Cardiac septum (tissue), 1 donor: ENCODE results near the gene KAZN. TPM values are rescaled to one million over a fixed set of nuclear protein-coding genes. Genes with fewer than 3 reads are reported as not detected.

Source experiments
- DNase-seq: peaks from one replicate; pipeline ENCODE4 v3.0.0-alpha.2; 2020; ENCODE audit warnings: low spot score
- intact Hi-C: fragments of 100-400 bp; cut with DNase I; formaldehyde crosslinking; loops from one replicate; pipeline ENCODE4 v1.14.0; 2022
- total RNA-seq: library from RNA; stranded (reverse); fragmentation: NEBNext Ultra II Directional; extraction: Animal tissue kit (Norgen Biotek cat#: 25700); gene quantifications from one replicate; pipeline ENCODE4 v1.2.1, GENCODE V29; 2021
- donor health status: DM: no; HTN: no; CAD: no.

KAZN gene
- total RNA-seq, 1 donor from 2014 or later, result 3.1 TPM

GRCh38 chr1:14635421-14635820, 36.9 kb downstream of the KAZN start:
- no peak for DNase-seq
- intact Hi-C loops, result no loop called here

- intact Hi-C loops, result no loop called here
Observed at GRCh38 chr1:14636897-14637632, 38.6 kb downstream of the KAZN start.

GRCh38 chr1:14639291-14640050, 41.0 kb downstream of the KAZN start:
- no peak for DNase-seq
- intact Hi-C loops, result no loop called here

More at GRCh38 chr1:14636897-14637632, 38.6 kb downstream of the KAZN start:
- no peak for DNase-seq

- DNase-seq, result no peak
- intact Hi-C loops, result no loop called here
Observed at GRCh38 chr1:14642712-14643111, 44.2 kb downstream of the KAZN start.

GRCh38 chr1:14646973-14647372, 48.5 kb downstream of the KAZN start:
- DNase-seq, result no peak
- intact Hi-C loops, result no loop called here

GRCh38 chr1:14647777-14648176, 49.3 kb downstream of the KAZN start:
- DNase-seq, result no peak
- intact Hi-C loops, result no loop called here

- DNase-seq, result no peak
- intact Hi-C loops, result no loop called here
Observed at GRCh38 chr1:14648391-14648790, 49.9 kb downstream of the KAZN start.

GRCh38 chr1:14648896-14649855, 50.7 kb downstream of the KAZN start:
- intact Hi-C loops, result no loop called here

GRCh38 chr1:14649976-14650375, 51.5 kb downstream of the KAZN start:
- intact Hi-C loops, result no loop called here
- DNase-seq, result no peak

More at GRCh38 chr1:14648896-14649855, 50.7 kb downstream of the KAZN start:
- no peak for DNase-seq

GRCh38 chr1:14650951-14651350, 52.5 kb downstream of the KAZN start:
- intact Hi-C loops, result no loop called here
- DNase-seq, result no peak

- no peak for DNase-seq
- intact Hi-C loops, result no loop called here
Observed at GRCh38 chr1:14652840-14653239, 54.4 kb downstream of the KAZN start.

GRCh38 chr1:14653461-14653960, 55.0 kb downstream of the KAZN start:
- no peak for DNase-seq
- intact Hi-C loops, result no loop called here

GRCh38 chr1:14654554-14654953, 56.1 kb downstream of the KAZN start:
- DNase-seq, result no peak
- intact Hi-C loops, result no loop called here

GRCh38 chr1:14655385-14655784, 56.9 kb downstream of the KAZN start:
- DNase-seq, result no peak
- intact Hi-C loops, result no loop called here

- DNase-seq, result peak; percentile 39
- intact Hi-C loops, result no loop called here
Observed at GRCh38 chr1:14656384-14656937, 58.0 kb downstream of the KAZN start.

GRCh38 chr1:14658642-14659041, 60.2 kb downstream of the KAZN start:
- DNase-seq, result no peak
- intact Hi-C loops, result no loop called here

GRCh38 chr1:14659913-14660312, 61.4 kb downstream of the KAZN start:
- intact Hi-C loops, result no loop called here
- no peak for DNase-seq

- intact Hi-C loops, result no loop called here
- DNase-seq, result no peak
Observed at GRCh38 chr1:14660801-14661200, 62.3 kb downstream of the KAZN start.

GRCh38 chr1:14661222-14661621, 62.7 kb downstream of the KAZN start:
- no peak for DNase-seq

More at GRCh38 chr1:14661222-14661621, 62.7 kb downstream of the KAZN start:
- intact Hi-C loops, result no loop called here
